HepG2 (cell line): ENCODE results near the gene ZIM2.
"Not testable (repeated sequence)": the region's sequence is repeated elsewhere in the genome, so short reads cannot be mapped to it uniquely, and the experiment has no call there.

Experiments used
- CTCF ChIP-seq: sonication (generic); formaldehyde crosslinking; IDR thresholded peaks from 2 replicates; pipeline ENCODE4 v1.5.0; 2020; ENCODE audit warnings: mild to moderate bottlenecking, missing genetic modification reagents, moderate library complexity
- EZH2 ChIP-seq: conservative IDR thresholded peaks from 2 replicates; pipeline ENCODE4 v1.6.1; 2012; ENCODE audit warnings: mild to moderate bottlenecking, low read depth, low read length, moderate library complexity
- FOSL1 ChIP-seq: sonication (generic); formaldehyde crosslinking; IDR thresholded peaks from 2 replicates; pipeline ENCODE4 v1.9.0; 2021; ENCODE audit warnings: missing genetic modification reagents, borderline replicate concordance
- FOXK1 ChIP-seq: sonication (generic); formaldehyde crosslinking; IDR thresholded peaks from 2 replicates; pipeline ENCODE4 v1.4.0; 2020; ENCODE audit warnings: low read depth, missing genetic modification reagents, borderline replicate concordance
- HOXA7 ChIP-seq: sonication (generic); formaldehyde crosslinking; IDR thresholded peaks from 2 replicates; pipeline ENCODE4 v1.8.1; 2022; ENCODE audit warnings: mild to moderate bottlenecking, missing genetic modification reagents, moderate library complexity
- NR1H2 ChIP-seq: sonication (generic); formaldehyde crosslinking; IDR thresholded peaks from 2 replicates; pipeline ENCODE4 v1.8.1; 2022; ENCODE audit warnings: low read depth, missing genetic modification reagents, borderline replicate concordance
- NR2C2 ChIP-seq: sonication (generic); formaldehyde crosslinking; IDR thresholded peaks from 2 replicates; pipeline ENCODE4 v1.4.0; 2020; ENCODE audit warnings: missing genetic modification reagents, mild to moderate bottlenecking, moderate library complexity, borderline replicate concordance
- REST ChIP-seq, 2 experiments: IDR thresholded peaks; 2 replicates each; pipeline ENCODE4 v1.6.1; 2011 to 2012; ENCODE audit warnings: low read length in 2 of 2, borderline replicate concordance in 1 of 2, low read depth in 1 of 2, mild to moderate bottlenecking in 1 of 2, moderate library complexity in 1 of 2
- ZNF496 ChIP-seq: sonication (generic); formaldehyde crosslinking; IDR thresholded peaks from 2 replicates; pipeline ENCODE4 v1.8.1; 2023; ENCODE audit warnings: mild to moderate bottlenecking, moderate library complexity, missing genetic modification reagents; ENCODE audit not compliant: insufficient replicate concordance
- ZNF687 ChIP-seq: sonication (generic); formaldehyde crosslinking; IDR thresholded peaks from 2 replicates; pipeline ENCODE4 v1.5.1; 2020; ENCODE audit warnings: mild to moderate bottlenecking, missing genetic modification reagents, moderate library complexity
- ZNF792 ChIP-seq: IDR thresholded peaks from 2 replicates; pipeline ENCODE4 v1.6.1; 2016

GRCh38 chr19:56852361-56852760 is 11.8 kb upstream of the ZIM2 start:
- not testable (repeated sequence) for TF ChIP-seq ZNF687; CTCF (CRISPR knock-in tag); NR1H2 (CRISPR knock-in tag); FOXK1 (CRISPR knock-in tag); FOSL1 (CRISPR knock-in tag); ZNF792 (CRISPR knock-in tag); EZH2; HOXA7; REST (IDR thresholded peaks at IDR 0.05; ENCODE audit: borderline replicate concordance in 1 of 2, low read depth in 1 of 2, low read length in 2 of 2); ZNF496 (CRISPR knock-in tag); NR2C2 (CRISPR knock-in tag)
